SK-N-SH treated with all-trans-retinoic acid at 6 μM for 48 hours (cell line): Measurements from ENCODE around the gene SIRPB2.

Experiments
- ATAC-seq: fragments of 200-7000 bp; cut with Tn5 transposase; 3 replicates; pipeline ENCODE4 v1.9.1; 2020; ENCODE audit warnings: mild to moderate bottlenecking, moderate library complexity
- ARNTL ChIP-seq: fragments of 450-650 bp; formaldehyde crosslinking; IDR thresholded peaks from 2 replicates; pipeline ENCODE4 v1.5.0; 2020; ENCODE audit warnings: low read depth, mild to moderate bottlenecking, moderate library complexity, borderline replicate concordance
- CREB5 ChIP-seq: fragments of 250-450 bp; sonication (Bioruptor Pico); IDR thresholded peaks from 2 replicates; pipeline ENCODE4 v1.5.1; 2020; ENCODE audit warnings: low read depth, mild to moderate bottlenecking, moderate library complexity
- CSDC2 ChIP-seq: fragments of 250-450 bp; sonication (Bioruptor Pico); IDR thresholded peaks from 2 replicates; pipeline ENCODE4 v1.5.0; 2020; ENCODE audit warnings: mild to moderate bottlenecking, moderate library complexity
- CSRNP3 ChIP-seq: fragments of 250-450 bp; sonication (Bioruptor Pico); IDR thresholded peaks from 2 replicates; pipeline ENCODE4 v1.5.1; 2021; ENCODE audit warnings: mild to moderate bottlenecking, moderate library complexity
- ESRRG ChIP-seq: fragments of 250-450 bp; sonication (Bioruptor Pico); IDR thresholded peaks from 2 replicates; pipeline ENCODE4 v1.6.1; 2021; ENCODE audit warnings: mild to moderate bottlenecking
- GLIS3 ChIP-seq: fragments of 250-450 bp; sonication (Bioruptor Pico); IDR thresholded peaks from 2 replicates; pipeline ENCODE4 v1.5.0; 2020; ENCODE audit warnings: mild to moderate bottlenecking, moderate library complexity
- ISL1 ChIP-seq: fragments of 250-450 bp; sonication (Bioruptor Pico); IDR thresholded peaks from 2 replicates; pipeline ENCODE4 v2.1.2; 2022; ENCODE audit warnings: mild to moderate bottlenecking, moderate library complexity
- OSR1 ChIP-seq: fragments of 250-450 bp; sonication (Bioruptor Pico); IDR thresholded peaks from 2 replicates; pipeline ENCODE4 v1.8.0; 2022; ENCODE audit warnings: moderate library complexity, mild to moderate bottlenecking, inconsistent platforms
- POU6F1 ChIP-seq: fragments of 250-450 bp; sonication (Bioruptor Pico); IDR thresholded peaks from 2 replicates; pipeline ENCODE4 v1.8.0; 2021; ENCODE audit warnings: low read depth, mild to moderate bottlenecking, moderate library complexity, borderline replicate concordance
- PPARA ChIP-seq: fragments of 250-450 bp; sonication (Bioruptor Pico); IDR thresholded peaks from 2 replicates; pipeline ENCODE4 v1.5.0; 2020; ENCODE audit warnings: mild to moderate bottlenecking, borderline replicate concordance
- RARB ChIP-seq: fragments of 250-450 bp; sonication (Bioruptor Pico); IDR thresholded peaks from 2 replicates; pipeline ENCODE4 v1.8.0; 2021; ENCODE audit warnings: mild to moderate bottlenecking, moderate library complexity
- SNAI2 ChIP-seq: fragments of 250-450 bp; sonication (Bioruptor Pico); IDR thresholded peaks from 2 replicates; pipeline ENCODE4 v1.5.0; 2020; ENCODE audit warnings: mild to moderate bottlenecking, moderate library complexity
- TCF4 ChIP-seq: fragments of 250-450 bp; sonication (Bioruptor Pico); IDR thresholded peaks from 2 replicates; pipeline ENCODE4 v1.8.0; 2021; ENCODE audit warnings: mild to moderate bottlenecking, moderate library complexity, borderline replicate concordance
- TSHZ2 ChIP-seq: fragments of 250-450 bp; sonication (Bioruptor Pico); IDR thresholded peaks from 2 replicates; pipeline ENCODE4 v1.5.0; 2020; ENCODE audit warnings: mild to moderate bottlenecking, moderate library complexity
- ZC3H10 ChIP-seq: fragments of 250-450 bp; sonication (Bioruptor Pico); IDR thresholded peaks from 2 replicates; pipeline ENCODE4 v1.5.1; 2021; ENCODE audit warnings: mild to moderate bottlenecking, moderate library complexity
- ZFP30 ChIP-seq: fragments of 450-650 bp; formaldehyde crosslinking; IDR thresholded peaks from 2 replicates; pipeline ENCODE4 v1.5.0; 2022; ENCODE audit warnings: mild to moderate bottlenecking, moderate library complexity
- ZNF565 ChIP-seq: fragments of 450-650 bp; formaldehyde crosslinking; conservative IDR thresholded peaks from 2 replicates; pipeline ENCODE4 v1.5.0; 2020; ENCODE audit warnings: low read depth, mild to moderate bottlenecking, moderate library complexity
- ZNF8 ChIP-seq: fragments of 450-650 bp; formaldehyde crosslinking; IDR thresholded peaks from 2 replicates; pipeline ENCODE4 v1.5.0; 2020; ENCODE audit warnings: mild to moderate bottlenecking, moderate library complexity

SIRPB2 gene

GRCh38 chr20:1536893-1537730, 45.9 kb upstream of the SIRPB2 start:
- no peak for TF ChIP-seq OSR1
- TF ChIP-seq CREB5 (CRISPR knock-in tag) = no peak
- no peak for TF ChIP-seq CSDC2 (CRISPR knock-in tag)
- no peak for TF ChIP-seq ARNTL (CRISPR knock-in tag)
- no peak for TF ChIP-seq GLIS3
- no peak for TF ChIP-seq TSHZ2 (CRISPR knock-in tag)
- no peak for TF ChIP-seq ZNF8 (CRISPR knock-in tag)
- no peak for TF ChIP-seq POU6F1 (CRISPR knock-in tag)
- no peak for TF ChIP-seq PPARA (CRISPR knock-in tag)
- TF ChIP-seq ISL1 = no peak
- TF ChIP-seq CSRNP3 (CRISPR knock-in tag) = no peak
- no peak for TF ChIP-seq TCF4 (CRISPR knock-in tag)
- TF ChIP-seq RARB = no peak
- no peak for TF ChIP-seq ZC3H10 (CRISPR knock-in tag)
- TF ChIP-seq, all 23 proteins: peak for 0
- no peak for ATAC-seq

- TF ChIP-seq PPARA (CRISPR knock-in tag) (no peak), ZNF8 (CRISPR knock-in tag) (no peak), OSR1 (no peak), ESRRG (CRISPR knock-in tag) (no peak), CREB5 (CRISPR knock-in tag) (no peak), SNAI2 (CRISPR knock-in tag) (no peak), ZFP30 (CRISPR knock-in tag) (no peak), ZNF565 (CRISPR knock-in tag) (no peak)
- no peak for ATAC-seq
Measured at GRCh38 chr20:1535420-1536175, 44.4 kb upstream of the SIRPB2 start.

GRCh38 chr20:1534526-1534925, 43.3 kb upstream of the SIRPB2 start:
- ATAC-seq = no peak
- TF ChIP-seq TSHZ2 (CRISPR knock-in tag) = no peak
